ENCODE results near the gene N4BP2L1.
"Not testable (repeated sequence)": the region's sequence is repeated elsewhere in the genome, so short reads cannot be mapped to it uniquely, and the experiment has no call there.

N4BP2L1 gene

GRCh38 chr13:32384702-32385101, 43.2 kb downstream of the N4BP2L1 start:
- no peak for DNase-seq

DNA sequence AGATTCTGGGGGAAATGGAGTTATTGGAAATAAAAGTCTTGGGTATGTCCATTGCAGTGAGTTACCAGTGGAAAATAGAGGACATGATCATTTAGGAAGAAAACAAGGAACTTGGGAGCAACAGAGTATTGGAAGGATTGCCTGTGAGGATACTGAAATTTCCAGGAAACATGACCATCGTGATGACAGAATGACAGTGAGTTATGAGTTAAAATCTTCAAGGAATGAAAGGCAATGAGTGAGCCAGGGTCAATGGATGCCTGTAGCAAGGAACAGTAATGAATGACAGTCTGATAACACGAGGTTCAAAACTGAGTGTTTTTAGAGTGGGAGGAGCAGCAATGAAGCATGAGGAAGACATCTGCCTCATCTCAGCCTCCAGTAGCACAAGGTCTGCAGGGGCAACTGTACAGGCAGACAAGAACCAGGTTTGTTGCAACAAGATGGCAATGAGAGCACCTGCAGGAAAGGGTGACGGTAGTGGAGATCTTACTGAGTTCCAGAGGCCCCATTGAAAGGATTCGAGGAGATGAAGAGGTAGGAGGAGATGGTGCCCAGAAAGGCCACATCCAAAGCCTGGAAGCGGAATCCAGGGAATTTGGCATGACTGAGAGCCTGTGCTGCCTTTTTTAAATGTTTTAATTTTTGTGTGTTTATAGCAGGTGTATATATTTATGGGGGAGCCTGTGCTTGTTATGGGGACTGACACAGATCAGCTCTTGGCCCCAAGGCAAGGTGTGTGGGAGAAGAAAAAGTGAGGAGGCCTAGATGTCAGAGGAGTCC, 43.9 kb downstream of the N4BP2L1 start:
- DNase-seq, result no peak

GRCh38 chr13:32381539-32381938, 46.4 kb downstream of the N4BP2L1 start:
- no peak for DNase-seq

DNA sequence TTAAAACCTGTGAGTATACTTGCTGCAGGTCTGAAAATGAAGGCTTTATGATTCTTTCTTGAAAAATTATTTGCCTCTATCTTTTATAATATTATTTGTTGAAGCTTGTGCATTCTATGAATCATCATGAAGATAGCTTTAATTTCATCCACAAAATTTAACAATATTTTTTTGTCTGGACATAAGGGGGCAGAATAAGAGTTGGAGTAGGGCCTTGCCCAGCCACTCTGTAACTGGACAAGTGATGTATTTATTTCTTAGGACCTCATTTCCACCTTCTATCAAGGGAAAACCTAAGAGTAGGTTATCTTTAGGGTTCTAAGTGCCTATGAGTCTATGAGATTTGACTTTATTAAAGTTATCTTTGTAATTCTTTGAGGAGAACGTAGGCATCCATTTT, 49.9 kb downstream of the N4BP2L1 start:
- no peak for DNase-seq

DNA sequence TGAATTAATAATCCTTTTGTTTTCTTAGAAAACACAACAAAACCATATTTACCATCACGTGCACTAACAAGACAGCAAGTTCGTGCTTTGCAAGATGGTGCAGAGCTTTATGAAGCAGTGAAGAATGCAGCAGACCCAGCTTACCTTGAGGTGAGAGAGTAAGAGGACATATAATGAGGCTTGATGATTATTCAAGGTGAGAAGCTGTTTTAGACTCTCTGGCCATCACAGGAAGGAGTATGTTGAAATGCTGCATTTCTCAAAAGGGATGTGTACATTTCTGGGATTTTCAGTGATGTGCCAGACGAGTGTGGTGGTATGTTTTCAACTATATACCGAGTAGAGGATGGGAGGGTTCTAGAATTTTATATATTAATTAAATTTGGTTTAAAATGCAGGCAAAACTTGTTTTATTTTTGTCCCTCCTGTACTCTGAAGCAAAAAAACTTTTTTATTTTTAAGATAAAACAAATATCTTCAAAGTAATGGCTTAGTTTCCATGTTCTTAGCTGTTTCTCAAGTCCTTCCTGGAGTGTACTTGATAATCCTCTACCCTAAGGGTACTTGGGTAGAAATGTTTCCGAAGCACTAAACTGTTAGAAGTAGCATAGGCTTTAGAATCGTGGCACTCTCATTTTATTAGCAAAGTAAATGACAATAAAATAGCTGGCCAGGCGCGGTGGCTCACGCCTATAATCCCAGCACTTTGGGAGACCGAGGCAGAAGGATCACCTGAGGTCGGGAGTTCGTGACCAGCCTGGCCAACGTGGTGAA, 51.1 kb downstream of the N4BP2L1 start:
- DNase-seq, result no peak

DNA sequence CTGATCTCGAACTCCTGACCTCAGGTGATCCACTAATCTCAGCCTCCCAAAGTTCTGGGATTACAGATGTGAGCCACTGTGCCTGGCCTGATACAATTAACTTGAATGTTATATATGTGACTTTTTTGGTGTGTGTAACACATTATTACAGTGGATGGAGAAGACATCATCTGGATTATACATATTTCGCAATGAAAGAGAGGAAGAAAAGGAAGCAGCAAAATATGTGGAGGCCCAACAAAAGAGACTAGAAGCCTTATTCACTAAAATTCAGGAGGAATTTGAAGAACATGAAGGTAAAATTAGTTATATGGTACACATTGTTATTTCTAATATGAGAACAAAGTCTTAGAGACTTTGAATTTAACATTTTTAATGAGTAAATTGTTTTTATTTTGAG, 57.1 kb downstream of the N4BP2L1 start:
- DNase-seq, result no peak

GRCh38 chr13:32362574-32362973, 65.4 kb downstream of the N4BP2L1 start:
- no peak for DNase-seq

GRCh38 chr13:32355935-32356334, 72.0 kb downstream of the N4BP2L1 start:
- DNase-seq, result not testable (repeated sequence)

GRCh38 chr13:32354040-32354439, 73.9 kb downstream of the N4BP2L1 start:
- DNase-seq, result no peak

- DNase-seq, result not testable (repeated sequence)
Observed at GRCh38 chr13:32350839-32351441, 77.0 kb downstream of the N4BP2L1 start.
